ENCODE measurements around the gene KCNIP2.

GRCh38 chr10:101826852-101827434, 16.7 kb downstream of the KCNIP2 start:
- TF ChIP-seq POLR2AphosphoS5 (IDR thresholded peaks at IDR 0.05; ENCODE audit: low read depth, low read length): no peak
- TF ChIP-seq FOXJ3 (CRISPR knock-in tag; IDR thresholded peaks at IDR 0.05): no peak
- TF ChIP-seq CTCF (IDR thresholded peaks at IDR 0.05): no peak
- TF ChIP-seq SIN3A (IDR thresholded peaks at IDR 0.05; ENCODE audit: borderline replicate concordance, low read depth, low read length): no peak
- TF ChIP-seq, protein P1, sequence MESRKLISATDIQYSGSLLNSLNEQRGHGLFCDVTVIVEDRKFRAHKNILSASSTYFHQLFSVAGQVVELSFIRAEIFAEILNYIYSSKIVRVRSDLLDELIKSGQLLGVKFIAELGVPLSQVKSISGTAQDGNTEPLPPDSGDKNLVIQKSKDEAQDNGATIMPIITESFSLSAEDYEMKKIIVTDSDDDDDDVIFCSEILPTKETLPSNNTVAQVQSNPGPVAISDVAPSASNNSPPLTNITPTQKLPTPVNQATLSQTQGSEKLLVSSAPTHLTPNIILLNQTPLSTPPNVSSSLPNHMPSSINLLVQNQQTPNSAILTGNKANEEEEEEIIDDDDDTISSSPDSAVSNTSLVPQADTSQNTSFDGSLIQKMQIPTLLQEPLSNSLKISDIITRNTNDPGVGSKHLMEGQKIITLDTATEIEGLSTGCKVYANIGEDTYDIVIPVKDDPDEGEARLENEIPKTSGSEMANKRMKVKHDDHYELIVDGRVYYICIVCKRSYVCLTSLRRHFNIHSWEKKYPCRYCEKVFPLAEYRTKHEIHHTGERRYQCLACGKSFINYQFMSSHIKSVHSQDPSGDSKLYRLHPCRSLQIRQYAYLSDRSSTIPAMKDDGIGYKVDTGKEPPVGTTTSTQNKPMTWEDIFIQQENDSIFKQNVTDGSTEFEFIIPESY (IDR thresholded peaks at IDR 0.05; ENCODE audit: borderline replicate concordance, low read depth): no peak
- no peak for TF ChIP-seq JUND (IDR thresholded peaks at IDR 0.05)
- no peak for TF ChIP-seq MAX (IDR thresholded peaks at IDR 0.05; ENCODE audit: low read depth)
- TF ChIP-seq IRF3 (IDR thresholded peaks at IDR 0.05; ENCODE audit: low read depth, low read length): no peak
- TF ChIP-seq ELF1 (IDR thresholded peaks at IDR 0.05): no peak
- no peak for TF ChIP-seq EZH2phosphoT487 (IDR thresholded peaks at IDR 0.05; ENCODE audit: borderline replicate concordance, low read depth)
